Adrenal gland (tissue), 5 donors: ENCODE results near the gene ANO4.

ENCODE experiments used
- CTCF ChIP-seq, 6 experiments: fragments of 450-650 bp in 4 of 6; fragments of 200-600 bp in 2 of 6; sonication (generic) in 1 of 6; IDR thresholded peaks; 1 replicate in 5 of 6; 2 replicates in 1 of 6; pipeline versions ENCODE4 v1.5.1 to v1.8.0; 2016 to 2021; ENCODE audit warnings: antibody characterized with exemption in 6 of 6, mild to moderate bottlenecking in 2 of 6, moderate library complexity in 1 of 6
- POLR2A ChIP-seq, 2 donors: fragments of 450-650 bp; IDR thresholded peaks; one replicate each; pipeline ENCODE4 v1.6.1; 2017; ENCODE audit warnings: antibody characterized with exemption in 2 of 2, mild to moderate bottlenecking in 2 of 2, moderate library complexity in 1 of 2
- donor health status: DM: no; HTN: no; CAD: no.

DNA sequence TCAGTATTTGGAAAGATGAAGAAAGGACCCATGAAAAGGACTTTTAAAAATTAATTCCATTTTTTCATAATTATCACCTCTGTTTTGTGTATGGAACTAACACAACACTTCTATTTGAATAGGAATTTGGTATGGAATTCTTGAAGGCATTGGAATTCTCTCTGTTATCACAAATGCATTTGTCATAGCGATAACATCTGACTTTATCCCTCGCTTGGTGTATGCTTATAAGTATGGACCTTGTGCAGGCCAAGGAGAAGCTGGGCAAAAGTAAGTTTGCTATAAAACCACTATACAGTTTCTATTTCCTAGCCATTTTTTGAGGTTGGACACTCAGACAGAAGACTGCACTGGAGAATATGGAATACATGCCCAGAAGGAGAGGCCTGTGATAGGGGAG is 316.9 kb downstream of the ANO4 start:
- TF ChIP-seq POLR2A (IDR thresholded peaks at IDR 0.05) (no peak), CTCF (IDR thresholded peaks at IDR 0.05) (no peak)
